Measurements from ENCODE around the gene PEX14. TPM values are rescaled to one million over a fixed set of nuclear protein-coding genes. Genes with fewer than 3 reads are reported as not detected.

The PEX14 gene
- total RNA-seq, 1 experiment from 2014 or later: 36.0 TPM

DNA sequence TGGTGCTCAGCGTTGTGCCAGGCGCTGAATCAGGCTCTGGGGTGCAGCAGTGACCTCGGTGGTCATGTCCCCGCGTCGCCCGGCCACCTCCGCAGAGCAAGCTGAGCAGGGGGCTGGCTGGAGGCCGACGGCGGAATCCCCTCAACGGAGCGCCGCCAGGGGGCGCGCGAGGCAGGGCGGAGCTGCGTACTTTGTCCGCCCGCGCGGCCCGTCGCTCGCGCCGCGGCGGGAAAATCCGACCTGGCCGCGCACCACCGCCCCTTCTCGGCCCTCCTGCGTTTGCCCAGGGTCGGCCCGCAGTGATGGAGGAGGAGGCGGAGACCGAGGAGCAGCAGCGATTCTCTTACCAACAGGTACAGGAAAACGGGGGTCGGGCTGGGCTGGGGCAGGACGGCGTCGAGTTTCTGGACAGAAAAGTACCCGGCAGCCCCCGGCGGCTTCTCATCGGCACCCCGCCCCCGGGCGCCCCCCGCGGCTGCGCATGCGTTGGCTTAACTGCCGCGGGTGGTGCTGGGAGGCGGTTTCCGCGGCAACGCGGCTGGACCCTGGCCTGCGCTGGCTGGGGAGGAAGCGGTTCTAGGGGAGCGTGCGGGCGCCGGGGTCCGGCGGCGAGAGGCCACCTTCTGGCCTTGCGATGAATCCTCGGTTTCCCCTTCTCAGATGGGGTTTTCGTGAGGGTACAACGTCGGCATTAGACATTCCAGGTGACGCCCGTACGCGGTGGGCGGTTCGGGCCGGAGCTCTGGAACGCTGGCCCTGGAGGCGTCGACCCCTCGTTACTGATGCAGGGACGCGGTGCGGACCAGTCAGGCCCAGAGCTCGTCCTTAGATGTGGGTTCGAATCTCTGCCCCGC, 44.3 kb upstream of the PEX14 start, which contains the start of gene CENPS:
Gene CENPS, plus strand, starts transcription at position 218 of the 854 bp plus-strand sequence. Its CDS starts 85 bp downstream, at position 303.
- intact Hi-C loops (cut with micrococcal nuclease; ENCODE audit: unreplicated experiment) (no loop called here), in situ Hi-C loops (cut with HindIII; ENCODE audit: low pct_unique_long_range_greater_than_20kb, low sequenced_read_pairs) (no loop called here)
- no peaks in the 10 kb centered on the region for H3K36me3 ChIP-seq (ENCODE audit: control insufficient read depth, insufficient read depth, low read length)
- POLR2A ChIA-PET: interaction anchor here (0.6 to 0.9 kb wide), 2 partner anchors 64 to 89 kb away, joined by 3 read pairs; no protein-coding TSS in a partner anchor
- TF ChIP-seq SIN3A (IDR thresholded peaks at IDR 0.05; ENCODE audit: borderline replicate concordance, insufficient read depth, low read depth, low read length) (peak; percentile 94; the same call in 1 of the 2 replicates), REST (IDR thresholded peaks at IDR 0.05; ENCODE audit: insufficient read depth in 1 of 2, low read depth in 2 of 2, low read length in 1 of 2) (no peak), TCF7L2 (IDR thresholded peaks at IDR 0.05; ENCODE audit: low read depth, low read length) (no peak), POLR2AphosphoS5 (IDR thresholded peaks at IDR 0.05; ENCODE audit: low read depth, low read length) (peak; percentile 65; the same call in 1 of the 2 replicates)
- TF ChIP-seq, protein P1, sequence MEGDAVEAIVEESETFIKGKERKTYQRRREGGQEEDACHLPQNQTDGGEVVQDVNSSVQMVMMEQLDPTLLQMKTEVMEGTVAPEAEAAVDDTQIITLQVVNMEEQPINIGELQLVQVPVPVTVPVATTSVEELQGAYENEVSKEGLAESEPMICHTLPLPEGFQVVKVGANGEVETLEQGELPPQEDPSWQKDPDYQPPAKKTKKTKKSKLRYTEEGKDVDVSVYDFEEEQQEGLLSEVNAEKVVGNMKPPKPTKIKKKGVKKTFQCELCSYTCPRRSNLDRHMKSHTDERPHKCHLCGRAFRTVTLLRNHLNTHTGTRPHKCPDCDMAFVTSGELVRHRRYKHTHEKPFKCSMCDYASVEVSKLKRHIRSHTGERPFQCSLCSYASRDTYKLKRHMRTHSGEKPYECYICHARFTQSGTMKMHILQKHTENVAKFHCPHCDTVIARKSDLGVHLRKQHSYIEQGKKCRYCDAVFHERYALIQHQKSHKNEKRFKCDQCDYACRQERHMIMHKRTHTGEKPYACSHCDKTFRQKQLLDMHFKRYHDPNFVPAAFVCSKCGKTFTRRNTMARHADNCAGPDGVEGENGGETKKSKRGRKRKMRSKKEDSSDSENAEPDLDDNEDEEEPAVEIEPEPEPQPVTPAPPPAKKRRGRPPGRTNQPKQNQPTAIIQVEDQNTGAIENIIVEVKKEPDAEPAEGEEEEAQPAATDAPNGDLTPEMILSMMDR (IDR thresholded peaks at IDR 0.05): peak; percentile 98
- CTCF ChIA-PET: interaction anchor here (0.6 to 1.5 kb wide), 6 partner anchors 42 to 480 kb away, joined by 3 to 11 read pairs (median 4); partner anchors contain the start of gene DFFA
- BruUV-seq (replicated peaks): no TSS peak
- H3K4me3 ChIP-seq (ENCODE audit: low read depth in 2 of 2, low read length in 2 of 2): peak within 1 kb of the TSS; percentile 83 to 97
- H3K4me1 ChIP-seq (ENCODE audit: control insufficient read depth, insufficient read depth, low read length): no peaks in the 10 kb centered on the region; the same call in 1 of the 2 replicates
- DNase-seq (ENCODE audit: low read depth, low spot score): peak; percentile 46
- ATAC-seq: peak; percentile 94
- H3K9me3 ChIP-seq (ENCODE audit: control insufficient read depth, insufficient read depth, low read depth, low read length): no peaks in the 10 kb centered on the region
- peak within 1 kb of the TSS; percentile 87 for H3K27ac ChIP-seq (ENCODE audit: low read length)
- no peaks in the 10 kb centered on the region for H3K27me3 ChIP-seq (ENCODE audit: control insufficient read depth, insufficient read depth, low read length)

GRCh38 chr1:10431070-10431730, 43.5 kb upstream of the PEX14 start:
- Histone ChIP-seq H3K4me1 (ENCODE audit: control insufficient read depth, insufficient read depth, low read length) (no peaks in the 10 kb centered on the region; the same call in 1 of the 2 replicates), H3K9me3 (ENCODE audit: control insufficient read depth, insufficient read depth, low read depth, low read length) (no peaks in the 10 kb centered on the region), H3K36me3 (ENCODE audit: control insufficient read depth, insufficient read depth, low read length) (no peaks in the 10 kb centered on the region), H3K4me3 (ENCODE audit: low read depth in 2 of 2, low read length in 2 of 2) (peak overlapping the region; percentile 83 to 97), H3K27me3 (ENCODE audit: control insufficient read depth, insufficient read depth, low read length) (no peaks in the 10 kb centered on the region), H3K27ac (ENCODE audit: low read length) (peak overlapping the region; percentile 87)
- no peak for DNase-seq (ENCODE audit: low read depth, low spot score)
- in situ Hi-C loops (cut with HindIII; ENCODE audit: low pct_unique_long_range_greater_than_20kb, low sequenced_read_pairs) (no loop called here), intact Hi-C loops (cut with micrococcal nuclease; ENCODE audit: unreplicated experiment) (no loop called here)
- ChIA-PET CTCF (interaction anchor here (0.5 to 1.5 kb wide), 4 partner anchors 54 to 480 kb away, joined by 3 to 8 read pairs (median 4); no protein-coding TSS in a partner anchor), POLR2A (no interaction called here)
- peak; percentile 3 for ATAC-seq
- TF ChIP-seq POLR2AphosphoS5 (IDR thresholded peaks at IDR 0.05; ENCODE audit: low read depth, low read length): no peak
- no peak for TF ChIP-seq SIN3A (IDR thresholded peaks at IDR 0.05; ENCODE audit: borderline replicate concordance, insufficient read depth, low read depth, low read length)
- TF ChIP-seq REST (IDR thresholded peaks at IDR 0.05; ENCODE audit: insufficient read depth in 1 of 2, low read depth in 2 of 2, low read length in 1 of 2): no peak
- TF ChIP-seq, protein P1 (IDR thresholded peaks at IDR 0.05): no peak
- no peak for TF ChIP-seq TCF7L2 (IDR thresholded peaks at IDR 0.05; ENCODE audit: low read depth, low read length)
- TSS peak; percentile 92 for BruUV-seq (replicated peaks)

Measured in Panc1 (cell line).